ENCODE results near the gene IMMP2L. TPM values are rescaled to one million over a fixed set of nuclear protein-coding genes. Genes with fewer than 3 reads are reported as not detected.
A peak's percentile ranks its signal among the peaks of the same experiment; 100 is the strongest.
"Not testable (repeated sequence)": the region's sequence is repeated elsewhere in the genome, so short reads cannot be mapped to it uniquely, and the experiment has no call there.

The IMMP2L gene
- total RNA-seq, 1 experiment from 2014 or later, result 28.7 TPM

- in situ Hi-C loops (cut with HindIII; ENCODE audit: low sequenced_read_pairs), result no loop called here
Observed at GRCh38 chr7:111080495-111081105, 481.7 kb downstream of the IMMP2L start.

GRCh38 chr7:111077001-111077400 is 485.3 kb downstream of the IMMP2L start:
- in situ Hi-C loops (cut with HindIII; ENCODE audit: low sequenced_read_pairs), result no loop called here
- DNase-seq (ENCODE audit: low spot score), result no peak

More at GRCh38 chr7:111080495-111081105, 481.7 kb downstream of the IMMP2L start:
- DNase-seq (ENCODE audit: low spot score), result no peak

DNA sequence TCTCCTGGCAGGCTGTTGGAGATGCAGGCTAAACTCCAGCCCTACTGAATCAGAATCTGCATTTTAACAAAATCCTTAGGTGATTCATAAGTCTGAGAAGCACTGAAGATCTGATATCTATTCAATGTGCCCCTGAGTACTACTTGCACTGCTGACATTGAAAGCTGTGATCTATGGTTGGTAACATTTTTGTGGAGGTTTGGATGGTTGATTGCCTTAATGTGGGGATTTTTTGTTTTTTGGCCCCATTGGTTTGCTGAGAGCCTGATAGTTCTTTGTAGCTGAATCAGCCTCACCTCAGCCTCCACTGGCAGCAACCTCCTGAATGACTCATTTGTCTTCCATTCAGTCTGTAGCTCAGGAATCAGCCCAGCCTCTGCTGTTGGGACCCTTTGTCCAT is 486.1 kb downstream of the IMMP2L start:
- in situ Hi-C loops (cut with HindIII; ENCODE audit: low sequenced_read_pairs), result no loop called here
- DNase-seq (ENCODE audit: low spot score), result no peak

DNA sequence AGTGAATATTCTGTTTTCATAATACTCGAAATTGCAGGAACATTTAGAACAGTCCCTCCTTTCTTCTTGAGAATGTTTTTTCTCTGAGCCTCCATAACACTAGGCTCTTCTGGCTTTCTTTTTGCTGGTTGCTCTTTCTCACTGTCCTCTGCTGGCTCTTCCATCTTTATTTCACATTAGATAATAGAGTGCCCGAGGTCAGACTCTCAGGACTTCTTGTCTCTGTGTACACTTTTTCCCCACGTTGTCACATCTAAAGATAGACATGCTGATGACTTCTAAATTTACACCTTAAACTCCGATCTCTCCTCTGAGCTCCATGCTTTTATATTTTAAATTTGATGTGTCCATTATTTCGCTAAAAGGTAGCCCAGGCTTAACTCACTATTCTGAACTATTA is 486.8 kb downstream of the IMMP2L start:
- DNase-seq (ENCODE audit: low spot score), result no peak
- in situ Hi-C loops (cut with HindIII; ENCODE audit: low sequenced_read_pairs), result no loop called here

DNA sequence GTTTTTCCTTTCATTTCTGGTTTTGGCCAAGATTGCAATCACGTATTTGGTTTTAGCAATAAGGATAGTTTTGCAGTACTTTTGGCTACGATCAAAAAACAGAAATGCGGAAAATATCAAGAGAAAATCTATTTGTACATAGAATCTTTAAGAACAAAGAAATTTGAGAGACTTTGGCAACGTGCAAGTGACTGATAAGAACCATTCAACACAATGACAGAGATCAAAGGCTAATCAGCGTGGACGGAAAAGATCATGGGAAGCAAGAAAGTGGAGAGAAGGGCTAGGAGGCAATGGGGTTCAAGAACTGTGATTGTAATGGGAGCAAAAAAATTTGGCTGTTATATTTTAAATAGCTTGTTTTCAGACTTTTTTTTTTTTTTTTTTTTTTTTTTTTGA is 487.5 kb downstream of the IMMP2L start:
- in situ Hi-C loops (cut with HindIII; ENCODE audit: low sequenced_read_pairs), result no loop called here
- DNase-seq (ENCODE audit: low spot score), result no peak

GRCh38 chr7:111074071-111074747 is 488.1 kb downstream of the IMMP2L start:
- in situ Hi-C loops (cut with HindIII; ENCODE audit: low sequenced_read_pairs), result no loop called here
- no peak for DNase-seq (ENCODE audit: low spot score)

DNA sequence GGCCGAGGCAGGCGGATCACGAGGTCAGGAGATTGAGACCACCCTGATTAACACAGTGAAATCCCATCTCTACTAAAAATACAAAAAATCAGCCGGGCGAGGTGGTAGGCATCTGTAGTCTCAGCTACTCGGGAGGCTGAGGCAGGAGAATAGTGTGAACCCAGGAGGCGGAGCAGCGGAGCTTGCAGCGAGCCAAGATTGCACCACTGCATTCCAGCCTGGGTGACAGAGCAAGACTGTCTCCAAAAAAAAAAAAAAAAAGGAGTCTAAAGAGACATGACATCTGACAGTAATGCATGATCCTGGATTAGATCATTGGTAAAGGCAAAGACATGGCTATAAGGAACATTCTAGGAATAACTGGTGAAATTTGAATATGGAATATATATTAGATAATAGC is 489.6 kb downstream of the IMMP2L start:
- DNase-seq (ENCODE audit: low spot score); in situ Hi-C loops (cut with HindIII; ENCODE audit: low sequenced_read_pairs): not testable (repeated sequence)

DNA sequence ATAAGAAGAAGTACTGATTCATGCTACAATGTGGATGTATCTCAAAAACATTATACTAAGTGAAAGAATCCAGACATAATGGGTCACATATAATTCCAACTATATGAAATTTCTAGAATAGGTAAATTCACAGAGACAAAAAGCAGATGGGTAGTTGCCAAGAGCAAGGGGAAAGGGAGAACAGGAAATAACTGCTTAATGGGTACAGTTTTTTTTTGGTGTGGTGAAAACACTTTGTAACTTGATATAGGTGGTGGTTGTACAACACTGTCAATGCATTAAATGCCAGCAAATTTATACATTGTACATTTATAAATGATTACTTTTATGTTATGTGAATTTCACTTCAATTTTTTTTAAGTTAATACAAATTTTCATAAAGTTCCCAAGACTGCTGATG is 490.7 kb downstream of the IMMP2L start:
- in situ Hi-C loops (cut with HindIII; ENCODE audit: low sequenced_read_pairs), result no loop called here
- DNase-seq (ENCODE audit: low spot score), result no peak

GRCh38 chr7:111068618-111069017 is 493.7 kb downstream of the IMMP2L start:
- no peak for DNase-seq (ENCODE audit: low spot score)
- in situ Hi-C loops (cut with HindIII; ENCODE audit: low sequenced_read_pairs), result no loop called here

- no peak for DNase-seq (ENCODE audit: low spot score)
- in situ Hi-C loops (cut with HindIII; ENCODE audit: low sequenced_read_pairs), result no loop called here
Observed at GRCh38 chr7:111067682-111068081, 494.6 kb downstream of the IMMP2L start.

GRCh38 chr7:111067251-111067650 is 495.0 kb downstream of the IMMP2L start:
- in situ Hi-C loops (cut with HindIII; ENCODE audit: low sequenced_read_pairs), result no loop called here
- no peak for DNase-seq (ENCODE audit: low spot score)

- DNase-seq (ENCODE audit: low spot score), result no peak
- in situ Hi-C loops (cut with HindIII; ENCODE audit: low sequenced_read_pairs), result no loop called here
Observed at GRCh38 chr7:111063166-111063565, 499.1 kb downstream of the IMMP2L start.

DNA sequence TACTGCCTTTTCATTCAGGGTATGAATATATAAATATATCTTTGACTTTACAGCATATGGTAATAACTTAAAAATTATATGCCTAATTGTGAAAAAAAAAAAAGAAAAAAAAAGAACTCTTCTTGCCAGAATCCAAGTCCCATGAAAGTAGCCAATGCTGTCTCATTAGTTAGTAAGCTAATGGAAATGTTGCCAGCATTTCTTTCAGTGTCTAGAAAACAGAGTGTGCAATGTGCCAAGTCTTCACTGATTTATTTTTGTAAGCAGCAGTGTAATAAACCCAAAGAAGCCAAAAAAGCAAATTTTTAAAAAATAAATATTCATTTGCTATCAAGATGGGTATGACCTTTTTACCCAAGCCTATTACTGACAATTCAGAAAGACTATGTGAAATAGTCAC is 502.5 kb downstream of the IMMP2L start:
- DNase-seq (ENCODE audit: low spot score), result peak; percentile 18
- in situ Hi-C loops (cut with HindIII; ENCODE audit: low sequenced_read_pairs), result no loop called here

- in situ Hi-C loops (cut with HindIII; ENCODE audit: low sequenced_read_pairs), result no loop called here
- DNase-seq (ENCODE audit: low spot score), result no peak
Observed at GRCh38 chr7:111057066-111057465, 505.2 kb downstream of the IMMP2L start.

- DNase-seq (ENCODE audit: low spot score), result no peak
- in situ Hi-C loops (cut with HindIII; ENCODE audit: low sequenced_read_pairs), result no loop called here
Observed at GRCh38 chr7:111056371-111056770, 505.9 kb downstream of the IMMP2L start.

- in situ Hi-C loops (cut with HindIII; ENCODE audit: low sequenced_read_pairs), result no loop called here
- no peak for DNase-seq (ENCODE audit: low spot score)
Observed at GRCh38 chr7:111053035-111053434, 509.3 kb downstream of the IMMP2L start.

GRCh38 chr7:111051832-111052231 is 510.5 kb downstream of the IMMP2L start:
- in situ Hi-C loops (cut with HindIII; ENCODE audit: low sequenced_read_pairs), result no loop called here
- no peak for DNase-seq (ENCODE audit: low spot score)

DNA sequence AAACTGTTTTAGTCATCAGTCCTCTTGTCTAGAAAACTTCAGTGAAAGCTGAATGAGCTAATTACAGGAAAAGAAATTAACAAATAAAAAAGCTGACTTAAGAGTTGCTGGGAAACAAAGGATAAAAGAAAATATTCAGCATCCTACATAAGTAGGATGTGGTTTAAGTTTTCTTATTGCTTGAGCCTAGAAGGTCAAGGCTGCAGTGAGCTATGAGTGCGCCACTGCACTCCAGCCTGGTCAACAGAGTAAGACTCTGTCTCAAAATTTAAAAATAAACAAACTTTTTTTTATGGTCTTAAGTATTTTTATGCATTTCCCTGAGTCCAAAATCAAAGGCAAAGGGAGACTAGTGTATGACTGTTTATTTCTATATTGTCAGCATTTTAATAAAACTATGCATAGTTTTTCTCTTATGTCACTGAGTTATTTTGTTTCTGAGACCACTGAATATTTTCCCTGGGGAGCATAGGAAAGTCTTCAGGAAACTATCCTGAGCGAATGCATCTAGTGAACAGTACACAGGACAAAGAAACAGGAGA is 511.3 kb downstream of the IMMP2L start:
- DNase-seq (ENCODE audit: low spot score), result no peak
- in situ Hi-C loops (cut with HindIII; ENCODE audit: low sequenced_read_pairs), result no loop called here

GRCh38 chr7:111049971-111050680 is 512.2 kb downstream of the IMMP2L start:
- DNase-seq (ENCODE audit: low spot score), result no peak
- in situ Hi-C loops (cut with HindIII; ENCODE audit: low sequenced_read_pairs), result no loop called here

DNA sequence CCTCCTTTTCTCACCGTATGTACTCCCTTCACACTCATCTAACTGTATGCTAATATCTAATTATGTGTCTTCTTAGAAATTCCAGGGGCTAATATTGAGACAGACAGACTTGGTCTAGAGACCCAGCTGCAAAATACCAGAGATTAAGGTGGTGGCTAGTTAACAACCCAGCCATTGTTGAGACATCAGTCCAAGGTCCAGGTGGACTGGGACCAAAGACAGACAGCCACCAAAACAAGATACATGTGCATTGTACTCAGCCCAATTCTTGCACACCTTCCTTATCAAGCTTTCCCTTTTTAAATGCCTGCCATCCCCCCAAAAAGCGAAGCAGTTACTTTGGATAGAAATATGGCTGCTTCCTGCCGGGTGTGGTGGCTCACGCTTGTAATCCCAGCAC is 514.7 kb downstream of the IMMP2L start:
- no peak for DNase-seq (ENCODE audit: low spot score)
- in situ Hi-C loops (cut with HindIII; ENCODE audit: low sequenced_read_pairs), result no loop called here
